Glutamatergic neuron (in vitro differentiated cells): ENCODE data around the gene TMPRSS13. TPM values are rescaled to one million over a fixed set of nuclear protein-coding genes. Genes with fewer than 3 reads are reported as not detected.

Source experiments
- DNase-seq: peaks from one replicate; pipeline ENCODE4 v3.0.0; 2022
- H3K27ac Mint-ChIP-seq: one replicate; pipeline ENCODE4 v1.8.0; 2020; ENCODE audit warnings: mild to moderate bottlenecking, mixed read lengths, inconsistent platforms; ENCODE audit not compliant: unreplicated experiment
- H3K27me3 Mint-ChIP-seq: one replicate; pipeline ENCODE4 v1.8.0; 2020; ENCODE audit warnings: mild to moderate bottlenecking, moderate library complexity, mixed read lengths, inconsistent platforms; ENCODE audit not compliant: unreplicated experiment
- H3K36me3 Mint-ChIP-seq: one replicate; pipeline ENCODE4 v1.8.0; 2020; ENCODE audit warnings: mild to moderate bottlenecking, mixed read lengths, inconsistent platforms; ENCODE audit not compliant: unreplicated experiment
- H3K4me1 Mint-ChIP-seq: one replicate; pipeline ENCODE4 v1.8.0; 2020; ENCODE audit warnings: mild to moderate bottlenecking, low read depth, mixed read lengths, inconsistent platforms; ENCODE audit not compliant: unreplicated experiment
- H3K4me3 Mint-ChIP-seq: one replicate; pipeline ENCODE4 v1.8.0; 2020; ENCODE audit warnings: mild to moderate bottlenecking, mixed read lengths, inconsistent platforms; ENCODE audit not compliant: unreplicated experiment
- H3K9me3 Mint-ChIP-seq: one replicate; pipeline ENCODE4 v1.8.0; 2020; ENCODE audit warnings: mild to moderate bottlenecking, moderate library complexity, mixed read lengths, inconsistent platforms; ENCODE audit not compliant: unreplicated experiment
- total RNA-seq: library from RNA; stranded (reverse); fragmentation: NEBNext Ultra II Directional; extraction: Animal tissue kit (Norgen Biotek cat#: 25700); gene quantifications from one replicate; pipeline ENCODE4 v1.2.1, GENCODE V29; 2021; ENCODE audit not compliant: unreplicated experiment
- TF ChIP-seq, protein P1 (sequence below): fragments of 200-600 bp; sonication (generic); IDR thresholded peaks from one replicate; pipeline ENCODE4 v1.5.0; 2021; ENCODE audit not compliant: partially characterized antibody, unreplicated experiment

The TMPRSS13 gene
- total RNA-seq, 1 donor from 2014 or later, result 0.32 TPM

GRCh38 chr11:117919781-117920221, 9.4 kb downstream of the TMPRSS13 start:
- DNase-seq, result no peak
- Mint-ChIP-seq H3K4me3 (no peak overlapping the region), H3K36me3 (no peaks in the 10 kb centered on the region), H3K27ac (no peak overlapping the region), H3K27me3 (peaks cover 6% of the 10 kb centered on the region), H3K9me3 (no peaks in the 10 kb centered on the region), H3K4me1 (peaks cover 10% of the 10 kb centered on the region)
- TF ChIP-seq, protein P1, sequence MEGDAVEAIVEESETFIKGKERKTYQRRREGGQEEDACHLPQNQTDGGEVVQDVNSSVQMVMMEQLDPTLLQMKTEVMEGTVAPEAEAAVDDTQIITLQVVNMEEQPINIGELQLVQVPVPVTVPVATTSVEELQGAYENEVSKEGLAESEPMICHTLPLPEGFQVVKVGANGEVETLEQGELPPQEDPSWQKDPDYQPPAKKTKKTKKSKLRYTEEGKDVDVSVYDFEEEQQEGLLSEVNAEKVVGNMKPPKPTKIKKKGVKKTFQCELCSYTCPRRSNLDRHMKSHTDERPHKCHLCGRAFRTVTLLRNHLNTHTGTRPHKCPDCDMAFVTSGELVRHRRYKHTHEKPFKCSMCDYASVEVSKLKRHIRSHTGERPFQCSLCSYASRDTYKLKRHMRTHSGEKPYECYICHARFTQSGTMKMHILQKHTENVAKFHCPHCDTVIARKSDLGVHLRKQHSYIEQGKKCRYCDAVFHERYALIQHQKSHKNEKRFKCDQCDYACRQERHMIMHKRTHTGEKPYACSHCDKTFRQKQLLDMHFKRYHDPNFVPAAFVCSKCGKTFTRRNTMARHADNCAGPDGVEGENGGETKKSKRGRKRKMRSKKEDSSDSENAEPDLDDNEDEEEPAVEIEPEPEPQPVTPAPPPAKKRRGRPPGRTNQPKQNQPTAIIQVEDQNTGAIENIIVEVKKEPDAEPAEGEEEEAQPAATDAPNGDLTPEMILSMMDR, result no peak

GRCh38 chr11:117919341-117919740, 9.9 kb downstream of the TMPRSS13 start:
- Mint-ChIP-seq H3K9me3 (no peaks in the 10 kb centered on the region), H3K27ac (no peak overlapping the region), H3K4me1 (peaks cover 14% of the 10 kb centered on the region), H3K4me3 (no peak overlapping the region), H3K27me3 (peaks cover 6% of the 10 kb centered on the region), H3K36me3 (no peaks in the 10 kb centered on the region)
- TF ChIP-seq, protein P1, result no peak
- no peak for DNase-seq

DNA sequence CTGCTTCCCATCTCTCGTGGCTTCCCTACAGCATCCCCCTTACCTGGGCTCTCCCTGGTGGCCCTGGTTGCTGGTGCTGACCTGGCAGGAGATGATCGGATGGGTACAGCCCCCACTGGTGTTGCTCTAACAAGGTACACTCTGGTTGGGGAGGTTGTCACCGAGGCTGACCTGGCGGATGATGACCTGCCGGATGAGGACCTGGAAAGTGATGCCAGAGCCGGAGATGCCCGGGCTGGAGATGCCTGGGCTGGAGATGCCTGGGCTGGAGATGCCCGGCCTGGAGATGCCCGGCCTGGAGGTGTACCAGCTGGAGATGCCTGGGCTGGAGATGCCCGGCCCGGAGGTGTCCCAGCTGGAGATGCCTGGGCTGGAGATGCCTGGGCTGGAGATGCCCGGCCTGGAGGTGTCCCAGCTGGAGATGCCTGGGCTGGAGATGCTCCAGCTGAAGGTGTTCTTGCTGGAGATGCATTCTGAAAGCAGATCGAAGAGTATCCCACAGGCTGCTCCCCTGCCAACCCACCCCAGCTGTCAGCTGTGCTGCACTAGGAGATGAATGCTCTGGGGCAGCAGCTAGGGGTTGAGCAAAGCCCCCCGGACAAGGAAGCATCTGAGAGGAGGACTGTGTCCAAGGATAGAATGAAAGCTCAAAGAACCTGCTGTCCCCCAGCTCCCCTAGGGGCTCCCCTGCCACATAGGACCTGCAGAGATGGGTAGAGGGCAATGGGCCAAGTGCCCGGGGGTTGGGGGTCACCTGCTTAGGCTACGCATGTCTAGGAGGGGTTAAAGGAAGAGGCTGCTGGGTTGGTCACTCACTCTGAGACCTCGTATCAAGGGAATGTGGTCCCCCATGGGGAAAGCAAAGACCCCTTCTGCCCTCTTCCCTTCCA, 10.6 kb downstream of the TMPRSS13 start:
- TF ChIP-seq, protein P1, result no peak
- no peak overlapping the region for H3K27ac Mint-ChIP-seq
- H3K27me3 Mint-ChIP-seq, result peaks cover 8% of the 10 kb centered on the region
- H3K9me3 Mint-ChIP-seq, result no peaks in the 10 kb centered on the region
- H3K4me1 Mint-ChIP-seq, result peaks cover 16% of the 10 kb centered on the region
- H3K36me3 Mint-ChIP-seq, result no peaks in the 10 kb centered on the region
- H3K4me3 Mint-ChIP-seq, result no peak overlapping the region
- peak; percentile 4 for DNase-seq

DNA sequence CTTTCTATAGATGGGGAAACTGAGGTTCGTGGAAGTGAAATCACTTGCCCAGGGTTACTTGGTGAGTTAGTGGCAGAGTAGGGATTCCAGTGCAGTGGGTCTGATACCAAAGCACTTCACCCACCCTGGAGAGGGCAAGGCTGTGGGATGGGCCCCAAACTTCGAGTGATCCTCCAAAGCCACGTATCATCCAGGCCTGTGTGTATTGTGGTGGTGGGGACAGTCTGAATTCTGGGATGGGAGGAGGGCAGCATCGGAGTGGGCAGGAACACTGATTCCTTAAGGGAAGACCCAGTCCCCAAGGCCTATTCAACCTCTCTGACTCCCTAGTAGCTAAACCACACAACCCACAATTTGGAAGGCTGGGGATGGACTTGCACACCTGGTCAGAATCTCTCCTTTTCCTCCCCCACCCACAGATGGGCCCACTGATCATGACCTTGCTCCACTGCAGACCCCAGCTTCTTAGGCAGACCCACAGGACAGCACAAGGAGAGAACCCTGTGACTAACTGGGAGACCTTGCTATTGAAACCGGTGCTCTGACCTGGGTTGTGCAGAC, 11.5 kb downstream of the TMPRSS13 start:
- DNase-seq, result no peak
- peaks cover 16% of the 10 kb centered on the region for H3K4me1 Mint-ChIP-seq
- TF ChIP-seq, protein P1, result no peak
- H3K27me3 Mint-ChIP-seq, result peaks cover 8% of the 10 kb centered on the region
- no peak overlapping the region for H3K27ac Mint-ChIP-seq
- no peaks in the 10 kb centered on the region for H3K36me3 Mint-ChIP-seq
- no peaks in the 10 kb centered on the region for H3K9me3 Mint-ChIP-seq
- H3K4me3 Mint-ChIP-seq, result no peak overlapping the region

DNA sequence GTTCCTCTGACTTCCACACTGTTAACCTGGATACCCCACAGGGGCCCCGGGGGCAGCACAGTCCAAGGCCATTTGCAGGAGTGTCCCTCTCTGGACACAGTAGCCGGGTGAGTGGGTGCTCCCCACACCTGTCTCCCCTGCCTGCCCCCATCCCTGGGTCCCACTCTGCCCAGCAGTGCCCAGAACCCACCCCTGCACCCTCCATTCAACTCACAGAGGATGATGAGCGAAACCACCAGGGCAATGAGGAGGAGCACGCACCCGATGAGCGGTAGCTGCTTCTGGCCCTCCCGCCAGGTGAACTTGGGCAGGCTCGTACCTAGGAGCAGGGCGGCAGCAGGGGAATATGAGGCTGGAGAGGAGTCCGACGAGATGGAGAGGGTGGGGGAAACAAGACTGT, 12.2 kb downstream of the TMPRSS13 start:
- H3K4me1 Mint-ChIP-seq, result peaks cover 16% of the 10 kb centered on the region
- H3K27ac Mint-ChIP-seq, result no peak overlapping the region
- no peak for DNase-seq
- H3K9me3 Mint-ChIP-seq, result no peaks in the 10 kb centered on the region
- H3K27me3 Mint-ChIP-seq, result peaks cover 8% of the 10 kb centered on the region
- TF ChIP-seq, protein P1, result no peak
- no peaks in the 10 kb centered on the region for H3K36me3 Mint-ChIP-seq
- no peak overlapping the region for H3K4me3 Mint-ChIP-seq
